GM21447 (cell line): Measurements from ENCODE around the gene HOXB4.

Source experiments
- ATAC-seq: cut with Tn5 transposase; IDR thresholded peaks from one replicate; pipeline ENCODE4 v1.9.1; 2021; ENCODE audit not compliant: unreplicated experiment

The HOXB4 gene

GRCh38 chr17:48577946-48578615 is at the start of gene HOXB4:
TSS of gene HOXB4 (minus strand) at chr17:48578350. CDS start at chr17:48578319, 31 bp downstream.
- peak; percentile 67 for ATAC-seq

DNA sequence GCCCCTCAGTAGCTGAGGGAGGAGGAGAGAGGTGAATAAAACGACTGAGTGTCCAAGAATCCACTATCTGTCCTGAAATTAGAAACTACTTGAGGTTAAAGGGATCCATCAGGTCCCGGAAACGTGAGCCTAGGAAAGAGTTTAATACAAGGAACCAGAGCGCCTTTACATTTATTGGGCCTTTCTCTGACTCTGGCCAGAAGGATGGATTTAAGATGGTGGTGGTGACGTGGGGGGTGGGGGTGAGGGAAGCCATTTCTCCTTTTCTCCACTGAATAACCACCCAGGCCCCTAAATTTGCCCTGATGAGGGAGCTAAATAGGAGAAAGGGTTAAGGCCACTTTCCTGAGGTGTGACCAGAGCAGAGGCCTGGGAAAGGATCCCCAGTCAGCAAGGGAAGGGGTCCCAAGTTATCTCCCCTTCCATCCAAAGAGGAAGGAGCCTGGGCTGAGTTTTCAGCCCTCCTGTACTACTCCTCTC is 49.0 kb upstream of the HOXB4 start:
- ATAC-seq = no peak

GRCh38 chr17:48626245-48627117 is 48.3 kb upstream of the HOXB4 start, which contains the start of gene HOXB9:
TSS of gene HOXB9 (minus strand) at chr17:48626358. CDS start at chr17:48626269, 89 bp downstream.
- no peak for ATAC-seq

DNA sequence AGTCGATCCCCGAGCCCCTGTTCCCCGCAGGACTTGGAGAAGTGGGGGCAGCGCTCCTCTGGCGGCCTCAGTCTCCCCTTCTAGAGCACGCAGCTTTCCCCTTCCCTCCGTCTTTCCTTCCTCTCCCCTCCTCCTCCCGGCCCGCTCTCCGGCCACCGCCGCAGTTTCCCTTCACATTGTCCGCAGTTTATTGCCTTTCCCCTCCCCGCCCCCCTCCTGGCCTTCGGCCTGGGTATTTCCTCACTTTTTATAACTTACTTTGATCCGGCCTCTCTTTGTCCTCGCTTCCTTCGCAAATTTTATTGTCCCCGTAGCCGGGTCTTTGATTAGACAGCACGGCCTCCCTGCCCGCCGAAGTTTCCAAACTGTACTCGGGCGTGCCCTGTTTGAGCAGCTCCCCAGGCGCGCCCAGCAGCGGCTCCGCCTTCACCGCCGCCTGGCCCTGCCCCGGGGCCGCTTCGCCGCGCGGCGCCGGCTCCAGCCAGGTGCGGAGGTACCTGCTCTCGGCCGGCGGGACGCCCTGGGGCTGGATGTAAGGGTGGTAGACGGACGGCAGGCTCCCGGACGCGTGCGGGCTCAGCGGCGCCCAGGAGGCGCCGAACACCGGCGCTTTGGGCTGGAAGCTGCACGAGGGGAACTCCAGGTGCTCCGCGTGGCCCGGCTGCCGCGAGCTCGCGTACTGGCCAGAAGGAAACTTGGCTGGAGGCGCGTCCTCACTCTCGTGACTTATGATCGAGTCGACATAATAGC is 47.5 kb upstream of the HOXB4 start:
- ATAC-seq = no peak

DNA sequence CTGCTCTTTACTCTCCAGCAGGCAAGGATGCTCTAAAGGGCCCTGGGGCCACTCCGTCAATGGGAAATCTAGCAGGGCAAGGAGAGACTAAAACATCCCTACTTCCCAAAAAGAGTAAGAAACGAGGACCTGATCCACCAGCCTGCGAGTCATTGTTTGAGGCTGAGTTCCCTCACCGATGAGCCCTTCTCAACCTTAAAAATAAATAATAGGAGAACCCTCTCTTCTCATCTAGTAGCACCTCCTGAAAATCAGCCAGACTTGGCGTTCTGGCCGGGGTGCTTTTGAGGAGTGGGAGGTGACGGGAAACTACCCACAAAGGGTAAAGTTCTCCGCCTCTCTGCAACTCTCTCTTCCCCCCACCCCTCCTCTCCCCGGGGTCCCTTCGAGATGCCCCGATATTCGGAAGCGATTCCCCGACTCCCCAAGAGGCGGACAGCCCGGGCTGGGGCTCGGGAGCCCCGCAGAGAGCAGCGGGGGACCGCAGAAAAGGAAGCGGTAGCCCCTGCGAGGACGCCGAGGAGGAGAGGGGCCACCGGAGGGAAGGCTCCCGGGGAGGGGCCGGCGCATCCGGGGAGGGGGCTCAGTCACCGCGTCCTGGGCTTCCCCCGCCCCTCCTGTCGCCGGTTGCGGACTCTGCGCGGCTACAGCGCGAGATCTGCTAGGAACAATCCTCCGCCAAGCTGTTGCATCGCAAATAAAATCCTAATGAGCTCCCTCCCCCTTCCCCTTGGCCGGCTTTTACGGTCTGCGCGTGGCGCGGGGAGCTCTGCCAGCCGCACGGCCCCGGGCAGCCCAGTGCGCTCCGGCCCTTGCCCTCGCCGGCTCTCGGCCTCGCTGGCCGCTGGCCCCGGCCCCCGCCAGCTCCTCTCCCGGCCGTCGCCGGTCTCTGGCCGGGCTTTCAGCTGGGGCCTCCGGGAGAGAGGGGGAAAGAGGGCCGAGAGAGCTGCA is 46.7 kb upstream of the HOXB4 start:
- no peak for ATAC-seq

- ATAC-seq = no peak
Observed at GRCh38 chr17:48624118-48624517, 46.0 kb upstream of the HOXB4 start.

DNA sequence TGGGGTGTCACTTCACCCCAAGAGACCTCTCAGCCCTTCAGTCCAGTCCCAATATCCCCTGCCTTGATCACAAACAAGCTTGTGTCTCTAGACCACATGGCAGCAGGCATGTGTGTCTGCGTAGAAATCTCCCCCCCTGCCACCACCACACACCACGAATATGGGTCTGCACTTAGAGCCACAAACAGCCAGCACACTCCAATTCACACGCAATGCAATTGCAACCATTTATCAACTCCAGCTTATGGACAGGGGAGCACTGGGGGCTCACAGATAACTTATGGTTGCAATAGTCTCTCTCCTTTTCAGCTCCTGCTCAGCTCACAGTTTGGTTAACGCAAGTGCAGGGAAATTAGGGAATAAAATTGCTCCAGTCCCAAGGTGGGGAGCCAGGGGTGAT is 45.4 kb upstream of the HOXB4 start:
- ATAC-seq = no peak

DNA sequence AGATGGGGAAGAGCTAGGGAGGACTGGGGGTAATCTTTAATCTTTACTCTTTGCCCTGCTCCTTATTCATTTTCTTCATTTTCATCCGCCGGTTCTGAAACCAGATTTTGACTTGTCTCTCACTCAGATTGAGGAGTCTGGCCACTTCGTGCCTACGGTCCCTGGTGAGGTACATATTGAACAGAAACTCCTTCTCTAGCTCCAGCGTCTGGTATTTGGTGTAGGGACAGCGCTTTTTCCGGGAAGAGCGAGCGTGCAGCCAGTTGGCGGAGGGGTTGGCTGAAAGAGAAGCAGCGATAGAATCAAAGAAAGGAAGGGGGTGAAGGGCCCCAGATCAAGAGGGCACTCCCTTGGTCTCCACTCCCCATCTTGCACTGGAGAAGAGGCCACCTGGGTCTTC is 44.7 kb upstream of the HOXB4 start:
- ATAC-seq = no peak

- ATAC-seq = no peak
Observed at GRCh38 chr17:48621410-48622392, 43.6 kb upstream of the HOXB4 start.

- no peak for ATAC-seq
Observed at GRCh38 chr17:48620461-48621139, 42.5 kb upstream of the HOXB4 start.

DNA sequence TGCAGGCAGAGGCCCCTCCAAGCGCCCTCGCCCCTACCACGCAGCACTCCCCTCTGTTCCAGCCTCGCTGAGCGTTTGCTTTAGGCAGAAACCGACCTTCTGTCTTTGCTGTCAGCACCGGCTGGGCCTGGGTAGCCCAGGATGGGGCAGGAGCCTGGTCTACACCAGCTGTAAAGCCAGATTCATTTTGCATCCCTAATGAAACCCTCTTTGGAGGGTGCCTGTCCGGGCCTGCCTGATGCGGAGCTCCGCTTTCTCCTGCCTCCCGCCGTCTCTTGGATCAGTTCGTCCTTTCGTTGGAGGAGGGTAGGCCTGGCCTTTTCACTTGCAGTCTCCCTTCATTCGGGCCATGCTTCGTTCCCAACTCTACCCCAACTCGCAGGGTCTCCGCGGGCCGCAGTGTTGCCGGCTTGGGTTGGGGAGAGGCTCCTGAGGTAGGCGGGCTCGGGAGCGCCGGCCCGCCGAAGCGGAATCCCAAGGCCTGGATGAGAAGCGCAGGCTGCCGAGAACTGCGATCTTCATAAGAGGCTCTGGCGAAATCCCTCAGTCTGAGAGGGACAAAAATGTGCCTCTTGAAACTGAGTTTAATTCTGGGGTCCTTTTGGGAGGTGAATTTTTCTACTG is 41.8 kb upstream of the HOXB4 start:
- no peak for ATAC-seq

GRCh38 chr17:48618256-48618896 is 40.2 kb upstream of the HOXB4 start:
- no peak for ATAC-seq

DNA sequence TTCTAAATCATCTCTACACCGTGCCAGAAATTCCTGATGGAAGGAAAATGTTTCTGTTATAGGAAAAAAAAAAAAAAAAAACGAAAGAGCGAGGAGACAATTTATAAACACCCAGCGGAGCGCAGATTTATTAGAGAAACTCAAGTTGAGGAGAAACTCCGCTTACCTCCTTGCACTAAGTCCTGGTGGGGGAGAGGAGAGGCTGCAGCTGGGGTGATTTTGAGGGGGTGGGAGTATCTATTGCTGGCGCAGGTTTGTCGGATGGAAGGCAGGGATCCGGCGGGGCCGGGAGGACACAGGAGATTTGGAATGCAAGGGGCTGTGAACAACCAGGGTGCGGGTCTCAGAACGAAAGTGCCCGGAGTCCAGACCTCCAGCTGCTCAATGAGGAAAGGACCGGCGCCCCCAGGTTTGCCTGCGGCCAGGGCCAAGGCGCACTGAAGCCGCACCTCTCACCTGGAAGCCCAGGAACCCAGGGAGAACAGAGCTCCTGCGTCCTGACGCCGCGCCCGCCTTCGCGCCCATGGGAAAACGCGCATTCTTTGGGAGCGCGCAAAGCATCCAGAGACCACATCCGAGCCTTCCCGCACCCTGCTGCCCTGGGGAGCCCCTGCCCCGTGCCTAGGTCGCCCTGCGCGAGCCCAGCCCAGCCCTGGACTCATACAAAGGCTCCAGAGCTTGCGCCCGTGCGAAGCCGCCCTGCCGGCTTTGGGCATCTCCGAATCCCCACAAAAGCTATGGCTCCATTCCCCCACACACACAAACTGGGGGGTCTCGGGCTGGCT is 39.5 kb upstream of the HOXB4 start:
- no peak for ATAC-seq

DNA sequence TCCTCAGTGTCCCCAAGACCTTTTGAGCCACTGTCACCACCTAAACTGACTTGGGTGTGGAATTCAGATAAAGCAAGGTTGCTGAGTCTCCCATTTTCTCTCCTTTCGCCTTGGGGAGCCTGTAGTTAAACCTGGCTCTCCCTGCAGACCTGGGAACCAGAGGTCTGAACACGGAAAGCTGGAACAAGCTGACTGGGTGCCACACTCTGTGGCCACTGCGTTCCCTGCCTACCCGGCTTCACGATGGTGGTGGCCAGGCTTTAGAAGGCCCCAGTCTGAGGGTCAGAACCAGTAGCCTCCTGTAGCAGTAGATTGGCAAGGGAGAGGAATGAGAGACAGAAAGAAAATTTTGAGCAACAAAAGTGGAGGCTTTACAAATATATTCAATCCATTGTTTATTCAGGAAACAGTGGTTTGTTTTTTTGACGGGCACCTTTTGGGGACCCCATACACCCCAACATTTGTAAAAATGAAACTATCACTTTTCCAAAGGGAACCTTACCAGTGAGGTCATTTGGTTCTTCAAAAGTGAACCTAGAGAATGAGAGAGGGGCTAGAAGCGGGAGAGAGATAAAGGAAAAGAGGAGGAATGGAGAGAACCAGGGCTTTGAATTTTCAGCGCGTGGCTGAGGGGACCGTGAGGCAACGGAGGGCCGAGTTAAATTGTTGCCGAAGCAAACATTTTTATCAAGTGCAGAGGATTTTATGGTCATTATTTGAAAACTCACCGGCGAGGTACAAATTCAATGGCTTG is 38.7 kb upstream of the HOXB4 start:
- no peak for ATAC-seq

DNA sequence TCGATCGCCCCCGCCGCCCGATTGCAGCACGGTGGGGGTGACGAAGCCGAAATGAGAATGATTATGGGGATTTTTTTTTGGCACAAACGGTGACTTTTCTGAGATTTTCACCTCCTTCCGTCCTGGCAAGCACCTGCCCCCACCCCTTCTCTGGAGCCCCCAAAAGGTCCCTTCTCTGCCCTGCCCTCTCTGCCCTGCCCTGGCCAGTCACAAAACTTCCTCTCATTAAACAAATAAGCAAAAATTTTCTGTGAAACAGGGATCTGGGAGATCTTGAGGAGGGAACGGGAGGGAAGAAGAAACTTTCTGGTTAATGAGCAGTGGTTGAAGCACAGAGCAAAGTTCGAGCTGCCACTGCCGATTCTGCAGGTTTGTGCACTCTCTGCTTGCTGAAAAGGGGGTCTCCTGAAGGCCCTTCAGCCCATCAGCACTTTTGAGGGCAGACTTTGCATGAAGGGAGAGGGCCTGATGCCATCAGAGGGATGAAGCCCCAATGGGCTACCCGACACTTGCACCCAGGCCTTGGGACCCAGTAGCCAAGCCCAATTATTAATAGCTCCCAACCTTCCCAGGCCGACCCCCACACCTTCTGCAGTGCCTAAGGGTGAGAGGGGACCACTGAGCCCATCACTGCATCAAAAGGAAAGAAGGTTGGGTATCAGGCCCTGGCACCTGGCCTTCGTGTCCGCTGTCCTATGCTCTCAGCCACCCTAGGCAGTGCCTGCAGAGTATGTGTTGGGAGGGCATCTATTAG is 38.0 kb upstream of the HOXB4 start:
- ATAC-seq = no peak
